ENCODE measurements around the gene MVB12B. TPM values are rescaled to one million over a fixed set of nuclear protein-coding genes. Genes with fewer than 3 reads are reported as not detected.

Gene MVB12B
- total RNA-seq, 1 experiment from 2014 or later, result 10.9 TPM

DNA sequence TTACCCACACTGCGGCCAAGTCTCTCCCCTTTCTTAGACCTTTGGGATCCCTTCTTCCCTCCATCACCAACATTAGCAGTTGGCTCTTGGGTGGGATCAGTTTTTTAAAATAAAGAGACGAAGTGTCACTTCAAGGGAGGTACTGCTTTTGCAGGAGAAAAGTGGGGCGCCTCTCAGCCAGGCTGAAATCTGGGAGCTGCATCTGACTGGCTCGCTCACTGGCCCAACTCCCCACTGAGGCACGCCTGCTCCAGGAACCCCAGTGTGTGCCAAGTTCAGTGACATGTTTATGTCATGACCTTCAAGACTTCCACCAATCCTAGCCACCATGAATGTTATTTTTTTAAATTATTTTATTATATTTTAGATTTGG, 130.5 kb downstream of the MVB12B start:
- no peaks in the 10 kb centered on the region for H3K9me2 ChIP-seq (ENCODE audit: insufficient read depth)
- intact Hi-C loops (cut with micrococcal nuclease), result no loop called here
- H3K4me2 ChIP-seq (ENCODE audit: low read length), result no peak overlapping the region
- H3K4me1 ChIP-seq (ENCODE audit: control insufficient read depth in 1 of 2, insufficient read depth in 2 of 2, low read length in 2 of 2), result no peaks in the 10 kb centered on the region
- H3K9ac ChIP-seq (ENCODE audit: low read length), result no peak overlapping the region
- no peak for DNase-seq (ENCODE audit: low read depth, low spot score)
- no peaks in the 10 kb centered on the region for H3K9me3 ChIP-seq (ENCODE audit: control insufficient read depth in 1 of 2, insufficient read depth in 1 of 2, low read depth in 1 of 2, low read length in 2 of 2)
- ChIA-PET RAD21 (ENCODE audit: low non-redundant PET in 1 of 2, low total read pairs in 2 of 2, uncharacterized antibody in 2 of 2, unreplicated experiment in 2 of 2) (no interaction called here), CTCF (no interaction called here), POLR2A (no interaction called here)
- H3K27me3 ChIP-seq (ENCODE audit: insufficient read depth, low read length), result no peaks in the 10 kb centered on the region
- no peak overlapping the region for H2AFZ ChIP-seq (ENCODE audit: low read depth, low read length, poor library complexity, severe bottlenecking)
- no peaks in the 10 kb centered on the region for H4K20me1 ChIP-seq (ENCODE audit: insufficient read depth)
- H3K4me3 ChIP-seq (replicated peaks in 1 of 2; ENCODE audit: low read depth in 1 of 2, low read length in 2 of 2), result no peak overlapping the region
- H3K36me3 ChIP-seq (ENCODE audit: control insufficient read depth in 1 of 2, insufficient read depth in 2 of 2, low read length in 2 of 2), result no peaks in the 10 kb centered on the region
- no peak overlapping the region for H3K27ac ChIP-seq (ENCODE audit: low read depth, low read length)
- BruUV-seq (replicated peaks), result no TSS peak
- no peak for ATAC-seq
- H3K79me2 ChIP-seq (ENCODE audit: insufficient read depth, low read length), result no peaks in the 10 kb centered on the region
- TF ChIP-seq ZFX (IDR thresholded peaks at IDR 0.05) (no peak), POLR2A (IDR thresholded peaks at IDR 0.05; ENCODE audit: borderline replicate concordance, extremely low read depth, insufficient read depth, insufficient read length) (no peak), EZH2 (IDR thresholded peaks at IDR 0.05) (no peak), YY1 (IDR thresholded peaks at IDR 0.05; ENCODE audit: extremely low read depth, insufficient replicate concordance, low read depth, low read length) (no peak), RAD21 (IDR thresholded peaks at IDR 0.05; ENCODE audit: low read depth) (no peak), CEBPB (IDR thresholded peaks at IDR 0.05; ENCODE audit: low read depth) (no peak), POLR2AphosphoS5 (IDR thresholded peaks at IDR 0.05; ENCODE audit: low read depth, low read length) (no peak), JUND (IDR thresholded peaks at IDR 0.05) (no peak), EGR1 (IDR thresholded peaks at IDR 0.05; ENCODE audit: low read depth) (no peak), SIN3A (IDR thresholded peaks at IDR 0.05; ENCODE audit: low read depth) (no peak)
- TF ChIP-seq, protein P1, sequence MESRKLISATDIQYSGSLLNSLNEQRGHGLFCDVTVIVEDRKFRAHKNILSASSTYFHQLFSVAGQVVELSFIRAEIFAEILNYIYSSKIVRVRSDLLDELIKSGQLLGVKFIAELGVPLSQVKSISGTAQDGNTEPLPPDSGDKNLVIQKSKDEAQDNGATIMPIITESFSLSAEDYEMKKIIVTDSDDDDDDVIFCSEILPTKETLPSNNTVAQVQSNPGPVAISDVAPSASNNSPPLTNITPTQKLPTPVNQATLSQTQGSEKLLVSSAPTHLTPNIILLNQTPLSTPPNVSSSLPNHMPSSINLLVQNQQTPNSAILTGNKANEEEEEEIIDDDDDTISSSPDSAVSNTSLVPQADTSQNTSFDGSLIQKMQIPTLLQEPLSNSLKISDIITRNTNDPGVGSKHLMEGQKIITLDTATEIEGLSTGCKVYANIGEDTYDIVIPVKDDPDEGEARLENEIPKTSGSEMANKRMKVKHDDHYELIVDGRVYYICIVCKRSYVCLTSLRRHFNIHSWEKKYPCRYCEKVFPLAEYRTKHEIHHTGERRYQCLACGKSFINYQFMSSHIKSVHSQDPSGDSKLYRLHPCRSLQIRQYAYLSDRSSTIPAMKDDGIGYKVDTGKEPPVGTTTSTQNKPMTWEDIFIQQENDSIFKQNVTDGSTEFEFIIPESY (IDR thresholded peaks at IDR 0.05; ENCODE audit: extremely low read depth, insufficient replicate concordance, low read length), result no peak
- TF ChIP-seq, protein P2, sequence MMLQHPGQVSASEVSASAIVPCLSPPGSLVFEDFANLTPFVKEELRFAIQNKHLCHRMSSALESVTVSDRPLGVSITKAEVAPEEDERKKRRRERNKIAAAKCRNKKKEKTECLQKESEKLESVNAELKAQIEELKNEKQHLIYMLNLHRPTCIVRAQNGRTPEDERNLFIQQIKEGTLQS (IDR thresholded peaks at IDR 0.05), result no peak

Data from HCT116 (cell line).